ENCODE measurements around the gene TBC1D24.

DNA sequence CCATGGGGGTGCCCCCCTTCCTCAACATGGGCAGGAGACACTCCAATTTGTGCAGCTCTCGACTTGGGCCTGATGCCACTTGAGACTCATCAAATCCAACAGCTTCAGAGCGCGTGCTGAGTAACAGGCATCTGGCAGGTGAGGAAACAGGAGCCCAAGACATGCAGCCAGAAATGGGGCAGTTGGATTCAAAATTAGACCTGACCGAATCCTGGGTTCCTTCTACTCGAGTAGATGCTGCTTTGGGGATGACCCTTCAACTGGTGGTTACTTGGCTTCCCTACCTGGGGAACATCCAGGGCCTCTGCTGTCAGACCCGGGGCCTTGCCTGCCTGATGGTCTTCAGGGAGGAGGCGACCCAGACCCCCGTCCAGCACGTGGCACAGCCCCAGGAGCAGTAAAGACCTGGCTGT, 4.3 kb upstream of the TBC1D24 start:
- TF ChIP-seq POLR2AphosphoS5 (IDR thresholded peaks at IDR 0.05; ENCODE audit: low read depth, low read length) = no peak
- no peak for TF ChIP-seq POLR2A (IDR thresholded peaks at IDR 0.05; ENCODE audit: low read depth, low read length)

All from GM12891 (cell line).